ENCODE results near the gene ARNT2.

DNA sequence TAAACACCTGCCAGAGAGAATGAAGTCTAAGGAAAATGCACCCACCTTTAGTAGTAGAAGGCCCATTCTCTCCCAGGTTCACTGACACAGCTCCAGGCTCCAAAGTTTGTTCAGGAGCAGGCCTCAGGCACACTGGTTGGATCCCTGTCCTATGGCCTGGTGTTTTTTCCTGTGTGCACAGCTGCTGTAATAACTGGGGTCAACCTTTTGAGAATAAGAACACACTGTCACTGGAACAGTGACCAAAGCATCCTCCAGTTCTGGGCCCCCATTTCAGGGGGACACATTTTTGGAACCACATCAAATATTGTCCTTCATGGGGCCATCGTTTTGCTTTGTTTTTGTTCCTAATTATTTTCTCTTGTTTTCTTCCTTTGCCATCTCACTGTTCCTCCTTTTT, 95.8 kb downstream of the ARNT2 start:
- no peak for TF ChIP-seq POLR2A (IDR thresholded peaks at IDR 0.05)
- TF ChIP-seq, protein P1, sequence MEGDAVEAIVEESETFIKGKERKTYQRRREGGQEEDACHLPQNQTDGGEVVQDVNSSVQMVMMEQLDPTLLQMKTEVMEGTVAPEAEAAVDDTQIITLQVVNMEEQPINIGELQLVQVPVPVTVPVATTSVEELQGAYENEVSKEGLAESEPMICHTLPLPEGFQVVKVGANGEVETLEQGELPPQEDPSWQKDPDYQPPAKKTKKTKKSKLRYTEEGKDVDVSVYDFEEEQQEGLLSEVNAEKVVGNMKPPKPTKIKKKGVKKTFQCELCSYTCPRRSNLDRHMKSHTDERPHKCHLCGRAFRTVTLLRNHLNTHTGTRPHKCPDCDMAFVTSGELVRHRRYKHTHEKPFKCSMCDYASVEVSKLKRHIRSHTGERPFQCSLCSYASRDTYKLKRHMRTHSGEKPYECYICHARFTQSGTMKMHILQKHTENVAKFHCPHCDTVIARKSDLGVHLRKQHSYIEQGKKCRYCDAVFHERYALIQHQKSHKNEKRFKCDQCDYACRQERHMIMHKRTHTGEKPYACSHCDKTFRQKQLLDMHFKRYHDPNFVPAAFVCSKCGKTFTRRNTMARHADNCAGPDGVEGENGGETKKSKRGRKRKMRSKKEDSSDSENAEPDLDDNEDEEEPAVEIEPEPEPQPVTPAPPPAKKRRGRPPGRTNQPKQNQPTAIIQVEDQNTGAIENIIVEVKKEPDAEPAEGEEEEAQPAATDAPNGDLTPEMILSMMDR (IDR thresholded peaks at IDR 0.05): no peak

Data from testis (tissue), 2 donors.